OCI-LY3 (cell line): ENCODE data around the gene SCNN1A.

Experiments
- H2AFZ ChIP-seq: fragments of 200-600, 300-600 bp; shearing (Covaris generic); 2 replicates; pipeline ENCODE4 v1.6.0; 2014; ENCODE audit warnings: antibody characterized with exemption, low read depth, low read length
- H3K27ac ChIP-seq: fragments of 200-600, 300-600 bp; sonication (generic); 2 replicates; pipeline ENCODE4 v1.5.1; 2014; ENCODE audit warnings: mild to moderate bottlenecking, low read length, moderate library complexity, mixed read lengths
- H3K27me3 ChIP-seq: fragments of 200-600, 300-600 bp; sonication (generic); 2 replicates; pipeline ENCODE4 v1.6.1; 2014; ENCODE audit warnings: low read depth, low read length, mixed read lengths
- H3K36me3 ChIP-seq: fragments of 200-600, 300-600 bp; sonication (generic); replicated peaks from 2 replicates; pipeline ENCODE3; 2014; ENCODE audit warnings: low read depth, low read length, mixed read lengths
- H3K4me1 ChIP-seq: fragments of 300-600, 200-600 bp; sonication (generic); 2 replicates; pipeline ENCODE4 v1.6.1; 2014; ENCODE audit warnings: low read length, mixed read lengths
- H3K4me2 ChIP-seq: fragments of 200-600, 300-600 bp; sonication (generic); 2 replicates; pipeline ENCODE4 v1.6.1; 2014; ENCODE audit warnings: low read length, mixed read lengths
- H3K4me3 ChIP-seq: fragments of 300-600, 200-600 bp; sonication (generic); 2 replicates; pipeline ENCODE4 v1.5.1; 2014; ENCODE audit warnings: antibody characterized with exemption, mild to moderate bottlenecking, low read length, moderate library complexity
- H3K79me2 ChIP-seq: fragments of 300-600, 200-600 bp; shearing (Covaris generic); 2 replicates; pipeline ENCODE4 v1.6.1; 2014; ENCODE audit warnings: mild to moderate bottlenecking, low read length, mixed read lengths
- H3K9ac ChIP-seq: fragments of 300-600, 200-600 bp; shearing (Covaris generic); 2 replicates; pipeline ENCODE4 v1.6.0; 2014; ENCODE audit warnings: mild to moderate bottlenecking, low read length, moderate library complexity
- H3K9me3 ChIP-seq: fragments of 200-600, 300-600 bp; shearing (Covaris generic); 2 replicates; pipeline ENCODE4 v1.6.1; 2014; ENCODE audit warnings: low read length, mixed read lengths; ENCODE audit not compliant: insufficient read depth
- H4K20me1 ChIP-seq: fragments of 200-600, 300-600 bp; sonication (generic); 2 replicates; pipeline ENCODE4 v1.6.1; 2016; ENCODE audit warnings: low read length, mixed read lengths; ENCODE audit not compliant: insufficient read depth
- EZH2phosphoT487 ChIP-seq: fragments of 200-600 bp; shearing (Covaris generic); IDR thresholded peaks from 2 replicates; pipeline ENCODE4 v1.6.1; 2018; ENCODE audit warnings: antibody characterized with exemption, mixed run types, low read depth
- TF ChIP-seq, protein P1 (sequence below): fragments of 200-600, 300-600 bp; sonication (generic); IDR thresholded peaks from 2 replicates; pipeline ENCODE4 v1.5.1; 2014; ENCODE audit warnings: antibody characterized with exemption, low read length, low read depth

Gene SCNN1A

DNA sequence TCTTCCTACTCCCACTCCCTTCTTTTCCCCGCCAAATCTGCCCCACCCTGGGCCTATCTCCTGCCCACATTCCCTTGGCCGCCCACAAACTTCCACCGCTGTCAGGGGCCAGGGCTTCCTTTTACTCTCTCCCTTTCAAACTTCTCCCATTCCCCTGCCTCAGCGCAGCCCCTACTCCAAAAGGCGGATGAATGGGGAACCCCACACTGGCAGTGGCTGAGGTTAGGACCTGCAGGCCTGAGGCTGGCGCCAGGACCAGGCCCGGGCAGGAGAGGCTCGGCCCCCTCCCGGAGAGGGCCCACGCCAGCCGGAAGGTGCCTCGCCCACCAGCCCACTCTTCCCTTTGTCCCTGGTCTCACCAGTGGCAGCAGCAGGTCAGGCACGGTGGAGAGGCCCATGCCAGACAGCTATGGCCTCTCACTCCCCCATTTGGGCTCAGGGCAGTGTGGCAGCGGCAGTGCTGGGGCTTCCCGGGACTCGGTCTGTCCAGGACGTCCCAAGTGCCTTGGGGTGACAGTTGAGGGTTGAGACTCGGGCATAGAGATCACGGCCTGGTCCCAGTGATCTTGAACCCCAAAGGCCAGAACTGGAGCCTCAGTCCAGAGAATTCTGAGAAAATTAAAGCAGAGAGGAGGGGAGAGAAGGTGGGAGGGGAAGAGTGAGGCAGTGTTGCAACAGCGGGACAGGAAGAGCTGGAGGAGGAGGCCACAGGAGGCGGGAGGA is 33.8 kb downstream of the SCNN1A start, which contains the start of gene TNFRSF1A:
TNFRSF1A (minus strand) TSS at position 660 of the 723 bp plus-strand sequence; CDS start at position 398, 262 bp downstream.
- Histone ChIP-seq H3K9me3 (no peaks in the 10 kb centered on the region), H3K27ac (no peak within 1 kb of the TSS), H3K36me3 (no peaks in the 10 kb centered on the region), H4K20me1 (no peaks in the 10 kb centered on the region), H3K27me3 (peaks cover 50% of the 10 kb centered on the region), H3K4me2 (no peak within 1 kb of the TSS), H3K4me1 (no peaks in the 10 kb centered on the region), H2AFZ (no peak within 1 kb of the TSS), H3K9ac (no peak within 1 kb of the TSS), H3K79me2 (no peaks in the 10 kb centered on the region), H3K4me3 (no peak within 1 kb of the TSS)
- TF ChIP-seq, protein P1, sequence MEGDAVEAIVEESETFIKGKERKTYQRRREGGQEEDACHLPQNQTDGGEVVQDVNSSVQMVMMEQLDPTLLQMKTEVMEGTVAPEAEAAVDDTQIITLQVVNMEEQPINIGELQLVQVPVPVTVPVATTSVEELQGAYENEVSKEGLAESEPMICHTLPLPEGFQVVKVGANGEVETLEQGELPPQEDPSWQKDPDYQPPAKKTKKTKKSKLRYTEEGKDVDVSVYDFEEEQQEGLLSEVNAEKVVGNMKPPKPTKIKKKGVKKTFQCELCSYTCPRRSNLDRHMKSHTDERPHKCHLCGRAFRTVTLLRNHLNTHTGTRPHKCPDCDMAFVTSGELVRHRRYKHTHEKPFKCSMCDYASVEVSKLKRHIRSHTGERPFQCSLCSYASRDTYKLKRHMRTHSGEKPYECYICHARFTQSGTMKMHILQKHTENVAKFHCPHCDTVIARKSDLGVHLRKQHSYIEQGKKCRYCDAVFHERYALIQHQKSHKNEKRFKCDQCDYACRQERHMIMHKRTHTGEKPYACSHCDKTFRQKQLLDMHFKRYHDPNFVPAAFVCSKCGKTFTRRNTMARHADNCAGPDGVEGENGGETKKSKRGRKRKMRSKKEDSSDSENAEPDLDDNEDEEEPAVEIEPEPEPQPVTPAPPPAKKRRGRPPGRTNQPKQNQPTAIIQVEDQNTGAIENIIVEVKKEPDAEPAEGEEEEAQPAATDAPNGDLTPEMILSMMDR = no peak
- no peak for TF ChIP-seq EZH2phosphoT487

DNA sequence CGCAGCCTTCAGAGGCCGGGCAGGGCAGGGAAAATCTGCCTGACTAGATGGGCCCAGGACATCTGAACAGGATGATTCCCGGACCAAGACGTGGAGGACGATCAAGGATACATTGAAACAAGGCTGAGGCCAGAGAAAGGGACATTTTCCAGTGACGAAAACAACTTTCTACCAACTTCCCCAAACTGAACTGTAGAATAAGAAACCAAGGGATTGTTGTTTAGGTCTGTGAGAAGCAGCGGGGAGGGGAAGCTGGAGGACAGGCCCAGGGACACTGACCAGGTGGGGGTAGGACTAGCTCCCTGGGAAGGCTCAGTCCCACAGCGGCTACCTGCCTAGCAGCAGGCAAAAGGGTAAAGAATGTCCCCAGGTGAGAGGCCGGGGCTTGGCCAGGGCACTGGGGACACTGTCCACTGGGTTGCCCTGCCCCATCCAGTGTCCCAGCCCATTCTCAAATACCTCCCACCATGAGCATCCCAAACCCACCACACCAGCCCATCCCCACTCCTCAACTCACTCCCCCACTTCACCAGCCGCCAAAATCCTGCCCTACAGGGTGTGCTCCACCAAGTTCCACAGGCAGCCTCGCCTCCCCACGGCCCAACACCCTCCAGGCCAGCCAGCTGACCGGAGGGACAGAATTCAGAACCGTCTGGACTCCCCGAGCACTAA is 34.5 kb downstream of the SCNN1A start:
- TF ChIP-seq EZH2phosphoT487 = no peak
- TF ChIP-seq, protein P1 = no peak
- H3K9ac ChIP-seq = no peak overlapping the region
- peaks cover 45% of the 10 kb centered on the region for H3K27me3 ChIP-seq
- H3K9me3 ChIP-seq = no peaks in the 10 kb centered on the region
- H3K4me3 ChIP-seq = no peak overlapping the region
- H3K79me2 ChIP-seq = no peaks in the 10 kb centered on the region
- H3K27ac ChIP-seq = no peak overlapping the region
- no peaks in the 10 kb centered on the region for H3K36me3 ChIP-seq
- no peak overlapping the region for H3K4me2 ChIP-seq
- H3K4me1 ChIP-seq = peaks cover 2% of the 10 kb centered on the region; the same call in 1 of the 2 replicates
- H4K20me1 ChIP-seq = no peaks in the 10 kb centered on the region
- H2AFZ ChIP-seq = no peak overlapping the region

DNA sequence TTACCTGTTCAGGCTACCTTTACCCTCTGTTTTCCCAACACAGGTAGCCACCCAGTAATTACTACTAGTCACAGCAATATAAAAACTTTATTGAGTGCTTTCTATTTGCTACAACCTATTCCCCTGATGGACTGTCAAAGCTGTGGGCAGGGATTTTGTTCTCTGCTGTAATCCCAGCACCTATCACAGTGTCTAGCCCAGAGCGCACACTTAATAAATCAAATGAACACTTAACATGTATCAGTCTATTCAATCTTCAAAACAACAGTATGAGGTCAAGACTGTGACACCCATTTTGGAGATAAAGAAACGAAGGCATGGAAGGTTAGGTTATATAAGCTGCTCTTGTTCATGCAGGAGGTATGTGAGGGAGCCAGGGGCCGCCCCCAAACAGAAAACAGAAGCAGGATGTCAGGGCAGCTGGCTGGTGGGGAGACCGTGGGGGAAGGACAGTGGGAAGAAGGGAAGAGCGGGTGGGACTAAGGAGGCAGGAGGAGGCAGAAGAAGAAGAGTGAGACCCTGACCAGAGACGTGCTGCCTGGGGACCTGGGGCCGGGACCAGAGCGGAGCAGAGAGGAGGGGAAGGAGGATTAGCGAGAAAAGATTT is 35.2 kb downstream of the SCNN1A start:
- no peak overlapping the region for H3K4me2 ChIP-seq
- H3K27ac ChIP-seq = no peak overlapping the region

More for the DNA sequence above, 35.2 kb downstream of the SCNN1A start:
- Histone ChIP-seq H3K27me3 (peaks cover 40% of the 10 kb centered on the region), H3K36me3 (no peaks in the 10 kb centered on the region), H3K79me2 (no peaks in the 10 kb centered on the region), H3K4me3 (no peak overlapping the region), H3K9ac (no peak overlapping the region), H4K20me1 (no peaks in the 10 kb centered on the region), H3K4me1 (peaks cover 8% of the 10 kb centered on the region; the same call in 1 of the 2 replicates), H3K9me3 (no peaks in the 10 kb centered on the region), H2AFZ (no peak overlapping the region)
- TF ChIP-seq EZH2phosphoT487 = no peak
- TF ChIP-seq, protein P1 = no peak
